SK-N-SH (cell line): ENCODE results near the gene KIRREL1. TPM values are rescaled to one million over a fixed set of nuclear protein-coding genes. Genes with fewer than 3 reads are reported as not detected.

Source experiments
- CTCF ChIA-PET: fragments of 300-600, 350-600 bp; formaldehyde crosslinking; extraction: SDS; loops from one replicate; lab custom pipeline; 2021; lab: Yijun Ruan, JAX
- POLR2A ChIA-PET: fragments of 350-600 bp; sonication (Branson Sonifier 250); formaldehyde crosslinking; extraction: SDS; loops from one replicate; lab custom pipeline; 2020; ENCODE audit warnings: antibody characterized with exemption, inconsistent platforms; lab: Yijun Ruan, JAX
- DNase-seq: peaks from one replicate; pipeline ENCODE4 v3.0.0; 2012
- H2AFZ ChIP-seq: fragments of 200-600 bp; sonication (generic); 2 replicates; pipeline ENCODE4 v1.8.1; 2016; ENCODE audit warnings: antibody characterized with exemption, mild to moderate bottlenecking, low read depth
- H3F3A ChIP-seq: fragments of 200-600 bp; sonication (generic); replicated peaks from 2 replicates; pipeline ENCODE3; 2016; ENCODE audit warnings: antibody characterized with exemption, mild to moderate bottlenecking; ENCODE audit not compliant: insufficient read depth
- H3K27ac ChIP-seq, 2 experiments: fragments of 200-500 bp in 1 of 2; fragments of 200-600 bp in 1 of 2; sonication (Bioruptor generic) in 1 of 2; sonication (generic), shearing (Covaris generic) in 1 of 2; 2 replicates each; pipeline versions ENCODE4 v1.5.1 to v1.6.1; 2014 to 2016; ENCODE audit warnings: low read depth in 2 of 2, inconsistent platforms in 1 of 2, low read length in 1 of 2, mild to moderate bottlenecking in 1 of 2, mixed read lengths in 1 of 2
- H3K27me3 ChIP-seq: fragments of 200-600 bp; sonication (generic), shearing (Covaris generic); 2 replicates; pipeline ENCODE4 v1.6.1; 2016; ENCODE audit warnings: mixed run types; ENCODE audit not compliant: insufficient read depth
- H3K36me3 ChIP-seq, 2 experiments: fragments of 200-500 bp in 1 of 2; fragments of 200-600 bp in 1 of 2; sonication (Bioruptor generic) in 1 of 2; sonication (generic) in 1 of 2; replicated peaks in 1 of 2; 2 replicates each; pipeline versions ENCODE3 to v1.5.1; 2014 to 2016; ENCODE audit warnings: low read length in 1 of 2, mild to moderate bottlenecking in 1 of 2; ENCODE audit not compliant: insufficient read depth in 2 of 2, control insufficient read depth in 1 of 2
- H3K4me1 ChIP-seq, 2 experiments: fragments of 200-500 bp in 1 of 2; fragments of 200-600 bp in 1 of 2; sonication (Bioruptor generic) in 1 of 2; sonication (generic), shearing (Covaris generic) in 1 of 2; 2 replicates each; pipeline versions ENCODE4 v1.5.1 to v1.6.1; 2014 to 2016; ENCODE audit warnings: low read depth in 1 of 2, low read length in 1 of 2, mixed run types in 1 of 2; ENCODE audit not compliant: insufficient read depth in 2 of 2, control insufficient read depth in 1 of 2
- H3K4me2 ChIP-seq: fragments of 200-600 bp; sonication (generic), shearing (Covaris generic); 2 replicates; pipeline ENCODE4 v1.6.1; 2017; ENCODE audit warnings: mixed run types
- H3K4me3 ChIP-seq, 2 experiments: fragments of 200-500 bp in 1 of 2; fragments of 200-600 bp in 1 of 2; sonication (Bioruptor generic) in 1 of 2; sonication (generic), shearing (Covaris generic) in 1 of 2; 2 replicates each; pipeline versions ENCODE4 v1.5.1 to v1.8.1; 2014 to 2016; ENCODE audit warnings: low read depth in 2 of 2, inconsistent platforms in 1 of 2, low read length in 1 of 2, mild to moderate bottlenecking in 1 of 2, mixed read lengths in 1 of 2, moderate library complexity in 1 of 2
- H3K79me2 ChIP-seq: fragments of 200-600 bp; sonication (generic); 2 replicates; pipeline ENCODE4 v1.8.1; 2017; ENCODE audit warnings: mild to moderate bottlenecking; ENCODE audit not compliant: insufficient read depth
- H3K9ac ChIP-seq: fragments of 200-600 bp; sonication (generic); 2 replicates; pipeline ENCODE4 v1.6.1; 2017; ENCODE audit warnings: mixed run types
- H3K9me2 ChIP-seq: fragments of 200-600 bp; sonication (generic); 2 replicates; pipeline ENCODE4 v1.6.1; 2017; ENCODE audit warnings: mixed run types
- H3K9me3 ChIP-seq: fragments of 200-600 bp; sonication (generic); 2 replicates; pipeline ENCODE4 v1.6.1; 2017; ENCODE audit warnings: mixed run types, mild to moderate bottlenecking, moderate library complexity
- H4K20me1 ChIP-seq: fragments of 200-600 bp; sonication (generic); 2 replicates; pipeline ENCODE4 v1.6.1; 2017; ENCODE audit warnings: mild to moderate bottlenecking, mixed run types; ENCODE audit not compliant: insufficient read depth
- CHD2 ChIP-seq: fragments of 150-350 bp; IDR thresholded peaks from 2 replicates; pipeline ENCODE4 v1.6.1; 2018; ENCODE audit warnings: low read length; ENCODE audit not compliant: partially characterized antibody
- EZH2phosphoT487 ChIP-seq: fragments of 200-600 bp; sonication (generic); IDR thresholded peaks from 2 replicates; pipeline ENCODE4 v1.6.1; 2017; ENCODE audit warnings: low read depth, mixed run types, mild to moderate bottlenecking, antibody characterized with exemption, moderate library complexity, borderline replicate concordance
- FOSL2 ChIP-seq: IDR thresholded peaks from 2 replicates; pipeline ENCODE4 v1.4.0; 2012; ENCODE audit warnings: low read depth, mild to moderate bottlenecking, moderate library complexity, borderline replicate concordance
- JUND ChIP-seq: IDR thresholded peaks from 2 replicates; pipeline ENCODE4 v1.4.0; 2012
- MEF2A ChIP-seq: IDR thresholded peaks from 2 replicates; pipeline ENCODE4 v1.4.0; 2012; ENCODE audit warnings: low read depth, borderline replicate concordance
- MXI1 ChIP-seq: IDR thresholded peaks from 2 replicates; pipeline ENCODE4 v1.6.1; 2012; ENCODE audit warnings: mild to moderate bottlenecking, low read depth, low read length, improper control_type of control experiment
- NFIC ChIP-seq: IDR thresholded peaks from 2 replicates; pipeline ENCODE4 v1.4.0; 2012; ENCODE audit warnings: borderline replicate concordance
- PBX3 ChIP-seq: IDR thresholded peaks from 2 replicates; pipeline ENCODE4; 2012
- REST ChIP-seq: IDR thresholded peaks from 2 replicates; pipeline ENCODE4 v1.6.1; 2012; ENCODE audit warnings: mild to moderate bottlenecking, low read depth, low read length, moderate library complexity
- RFX5 ChIP-seq: IDR thresholded peaks from 2 replicates; pipeline ENCODE4 v1.6.1; 2012; ENCODE audit warnings: mild to moderate bottlenecking, improper control_type of control experiment, low read length
- RXRA ChIP-seq: IDR thresholded peaks from 2 replicates; pipeline ENCODE4 v1.4.0; 2012; ENCODE audit warnings: low read depth, mild to moderate bottlenecking, borderline replicate concordance
- SMC3 ChIP-seq: IDR thresholded peaks from 2 replicates; pipeline ENCODE4 v1.6.1; 2012; ENCODE audit warnings: low read depth, low read length, improper control_type of control experiment
- TCF12 ChIP-seq: IDR thresholded peaks from 2 replicates; pipeline ENCODE4 v1.4.0; 2012
- USF1 ChIP-seq: IDR thresholded peaks from 2 replicates; pipeline ENCODE4 v1.4.0; 2012; ENCODE audit warnings: low read depth, borderline replicate concordance
- YY1 ChIP-seq: IDR thresholded peaks from 2 replicates; pipeline ENCODE4 v1.4.0; 2012; ENCODE audit warnings: low read depth, mild to moderate bottlenecking
- ZBTB33 ChIP-seq: IDR thresholded peaks from 2 replicates; pipeline ENCODE4 v1.4.0; 2012; ENCODE audit warnings: low read depth, borderline replicate concordance
- WGBS: methylation state at CpG from one replicate; pipeline ENCODE4 v1.1.6; 2017; ENCODE audit warnings: low lambda C conversion rate; 5-methylcytosine and 5-hydroxymethylcytosine counted together
- polyA plus RNA-seq, 3 experiments: library from polyadenylated mRNA; depleted of rRNA; stranded (reverse); fragments of >200 nt; gene quantifications; 2 replicates each; pipeline ENCODE4 v1.2.3, GENCODE V29; 2012

Gene KIRREL1
- polyA plus RNA-seq, 1 of the 3 experiments (the other 2 are of a cell fraction): 47.8 TPM

- peaks cover 100% of the 10 kb centered on the region for H3K79me2 ChIP-seq
- CTCF ChIA-PET: interaction anchor here (0.9 to 1.4 kb wide), 2 partner anchors 11 to 12 kb away, joined by 3 to 4 read pairs; no protein-coding TSS in a partner anchor
Observed at GRCh38 chr1:158048371-158049067, 55.1 kb downstream of the KIRREL1 start.

More at GRCh38 chr1:158048371-158049067, 55.1 kb downstream of the KIRREL1 start:
- no peak for TF ChIP-seq MXI1
- no peak for TF ChIP-seq YY1
- no peak for TF ChIP-seq EZH2phosphoT487
- no peak for TF ChIP-seq USF1
- TF ChIP-seq RXRA: no peak
- no peak for TF ChIP-seq RFX5
- no peak for TF ChIP-seq JUND
- TF ChIP-seq TCF12: no peak
- TF ChIP-seq MEF2A: no peak
- TF ChIP-seq SMC3: no peak
- no peak for TF ChIP-seq NFIC
- TF ChIP-seq ZBTB33: no peak
- TF ChIP-seq PBX3: no peak
- TF ChIP-seq FOSL2: no peak
- TF ChIP-seq REST: no peak
- no peak for TF ChIP-seq CHD2
- H3K9me2 ChIP-seq: no peaks in the 10 kb centered on the region
- 69% methylated on average over 8 of the region's 8 CpGs for WGBS
- H2AFZ ChIP-seq: no peak overlapping the region
- no peak overlapping the region for H3K27ac ChIP-seq
- no peaks in the 10 kb centered on the region for H3K27me3 ChIP-seq
- no peak for DNase-seq
- peaks cover 8 to 22% of the 10 kb centered on the region in 2 experiments for H3K4me1 ChIP-seq
- no peak overlapping the region for H3K9ac ChIP-seq
- peaks cover 100% of the 10 kb centered on the region for H4K20me1 ChIP-seq
- peaks cover 26% of the 10 kb centered on the region for H3F3A ChIP-seq
- H3K4me3 ChIP-seq: no peak overlapping the region
- H3K36me3 ChIP-seq: peaks cover 11 to 17% of the 10 kb centered on the region in 2 experiments
- H3K4me2 ChIP-seq: no peak overlapping the region
- POLR2A ChIA-PET: no interaction called here
- no peaks in the 10 kb centered on the region for H3K9me3 ChIP-seq
